GM23338 (cell line): ENCODE results near the gene STYK1. TPM values are rescaled to one million over a fixed set of nuclear protein-coding genes. Genes with fewer than 3 reads are reported as not detected.
A peak's percentile ranks its signal among the peaks of the same experiment; 100 is the strongest.

Experiments used
- ATAC-seq: fragments of 200-7000 bp; cut with Tn5 transposase; 3 replicates; pipeline ENCODE4 v1.9.1; 2020
- DNase-seq: peaks from one replicate; pipeline ENCODE4 v3.0.0-alpha.2; 2015; ENCODE audit warnings: low spot score
- H2AFZ ChIP-seq: fragments of 200-600 bp; sonication (generic); 2 replicates; pipeline ENCODE4 v1.8.0; 2016; ENCODE audit warnings: antibody characterized with exemption, mild to moderate bottlenecking, moderate library complexity
- H3F3A ChIP-seq: fragments of 200-600 bp; sonication (generic); replicated peaks from 2 replicates; pipeline ENCODE4 v1.8.0; 2017; ENCODE audit warnings: antibody characterized with exemption, mixed run types, low read depth
- H3K27ac ChIP-seq: fragments of 200-600 bp; sonication (generic); 2 replicates; pipeline ENCODE4 v1.6.1; 2016; ENCODE audit warnings: low read depth
- H3K27me3 ChIP-seq: fragments of 200-600 bp; sonication (generic); 2 replicates; pipeline ENCODE4 v1.8.0; 2016; ENCODE audit warnings: mild to moderate bottlenecking, mixed run types, moderate library complexity; ENCODE audit not compliant: insufficient read depth
- H3K36me3 ChIP-seq: fragments of 200-600 bp; sonication (generic); 2 replicates; pipeline ENCODE4 v1.8.0; 2016; ENCODE audit warnings: mild to moderate bottlenecking; ENCODE audit not compliant: insufficient read depth
- H3K4me1 ChIP-seq: fragments of 200-600 bp; sonication (generic); 2 replicates; pipeline ENCODE4 v1.8.0; 2016; ENCODE audit warnings: mild to moderate bottlenecking, moderate library complexity; ENCODE audit not compliant: insufficient read depth
- H3K4me2 ChIP-seq: fragments of 200-600 bp; sonication (generic); 2 replicates; pipeline ENCODE4 v1.7.1; 2017; ENCODE audit warnings: mixed run types
- H3K4me3 ChIP-seq: fragments of 200-600 bp; sonication (generic); 2 replicates; pipeline ENCODE4 v1.6.1; 2016; ENCODE audit warnings: mixed run types
- H3K79me2 ChIP-seq: fragments of 200-600 bp; sonication (generic); replicated peaks from 2 replicates; pipeline ENCODE4 v1.8.0; 2017; ENCODE audit warnings: mild to moderate bottlenecking; ENCODE audit not compliant: insufficient read depth
- H3K9me2 ChIP-seq: fragments of 200-600 bp; sonication (generic); 2 replicates; pipeline ENCODE4 v1.8.0; 2017; ENCODE audit not compliant: insufficient read depth
- H4K20me1 ChIP-seq: fragments of 200-600 bp; sonication (generic); replicated peaks from 2 replicates; pipeline ENCODE4 v1.8.0; 2017; ENCODE audit warnings: mild to moderate bottlenecking; ENCODE audit not compliant: insufficient read depth
- H3K27ac Mint-ChIP-seq: 2 replicates; pipeline ENCODE4 v1.8.0; 2020; ENCODE audit warnings: inconsistent platforms, mild to moderate bottlenecking, moderate library complexity, mixed read lengths
- H3K27me3 Mint-ChIP-seq: 3 replicates; pipeline ENCODE4 v1.8.0; 2022; ENCODE audit warnings: low read depth, mild to moderate bottlenecking, moderate library complexity, mixed read lengths, inconsistent platforms; ENCODE audit not compliant: insufficient read depth, poor library complexity
- H3K36me3 Mint-ChIP-seq: 3 replicates; pipeline ENCODE4 v1.8.0; 2021; ENCODE audit warnings: low read depth, mild to moderate bottlenecking, inconsistent platforms, moderate library complexity, mixed read lengths
- H3K4me1 Mint-ChIP-seq: 3 replicates; pipeline ENCODE4 v1.8.0; 2020; ENCODE audit warnings: mild to moderate bottlenecking, inconsistent platforms, mixed read lengths
- H3K4me3 Mint-ChIP-seq: 3 replicates; pipeline ENCODE4 v1.8.0; 2021; ENCODE audit warnings: moderate library complexity, mild to moderate bottlenecking, inconsistent platforms, mixed read lengths
- H3K9me3 Mint-ChIP-seq: 3 replicates; pipeline ENCODE4 v1.8.0; 2020; ENCODE audit warnings: moderate library complexity, mild to moderate bottlenecking, inconsistent platforms, mixed read lengths
- EZH2 ChIP-seq: fragments of 200-600 bp; sonication (generic); IDR thresholded peaks from one replicate; pipeline ENCODE4 v1.8.0; 2017; ENCODE audit warnings: antibody characterized with exemption, mild to moderate bottlenecking, low read depth; ENCODE audit not compliant: unreplicated experiment
- JUNB ChIP-seq: IDR thresholded peaks from one replicate; pipeline ENCODE4 v1.6.1; 2016; ENCODE audit warnings: antibody characterized with exemption; ENCODE audit not compliant: unreplicated experiment
- ZNF114 ChIP-seq: fragments of 250-450 bp; sonication (Bioruptor Pico); IDR thresholded peaks from 2 replicates; pipeline ENCODE4 v1.5.0; 2020; ENCODE audit warnings: mild to moderate bottlenecking, moderate library complexity
- ZNF331 ChIP-seq: fragments of 250-450 bp; sonication (Bioruptor Pico); IDR thresholded peaks from 2 replicates; pipeline ENCODE4 v1.5.0; 2020; ENCODE audit warnings: low read depth, mild to moderate bottlenecking, moderate library complexity
- polyA plus RNA-seq: library from polyadenylated mRNA; unstranded; fragments of >200 nt; fragmentation: Nextera tagmentation; extraction: Ambion mirVana; gene quantifications from 2 replicates; pipeline ENCODE4 v1.2.1, GENCODE V29; 2016
- total RNA-seq: library from RNA; depleted of rRNA; stranded (reverse); fragments of >200 nt; shearing (Covaris generic); gene quantifications from 2 replicates; pipeline ENCODE4 v1.2.3, GENCODE V29; 2014
- TF ChIP-seq, protein P1 (sequence below): fragments of 250-450 bp; sonication (Bioruptor Pico); IDR thresholded peaks from 2 replicates; pipeline ENCODE4 v1.5.0; 2020; ENCODE audit warnings: mild to moderate bottlenecking, moderate library complexity
- TF ChIP-seq, protein P2 (sequence below): IDR thresholded peaks from 2 replicates; pipeline ENCODE4 v1.6.1; 2016; ENCODE audit warnings: antibody characterized with exemption
- TF ChIP-seq, protein P3 (sequence below), 2 experiments: fragments of 200-600 bp in 1 of 2; sonication (generic) in 1 of 2; conservative IDR thresholded peaks; 2 replicates each; pipeline versions ENCODE4 v1.5.1 to v1.6.1; 2016 to 2017; ENCODE audit warnings: antibody characterized with exemption in 2 of 2, low read depth in 2 of 2, mild to moderate bottlenecking in 2 of 2, moderate library complexity in 1 of 2

The STYK1 gene
- total and polyA plus RNA-seq, 2 experiments from 2014 or later, result 1.2 to 1.8 TPM

DNA sequence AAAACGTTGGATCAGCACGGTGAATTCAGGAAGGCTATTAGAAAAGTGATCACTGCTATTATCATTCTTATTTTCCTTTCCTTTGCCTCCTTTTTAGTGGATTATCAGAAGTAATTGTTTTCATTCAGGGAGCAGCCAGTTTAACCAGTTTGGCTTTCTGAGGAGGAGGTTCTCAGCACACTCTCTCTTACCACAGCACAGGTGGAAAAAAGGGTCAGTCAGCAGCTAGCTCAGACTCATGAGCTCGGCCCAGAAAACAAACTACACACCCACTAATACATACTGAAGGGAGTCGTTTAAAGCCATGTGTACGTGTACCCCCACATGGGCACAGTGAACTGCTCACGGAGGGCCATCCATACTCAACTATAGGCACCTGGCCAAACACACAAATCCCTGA, 37.2 kb downstream of the STYK1 start:
- H3K9me2 ChIP-seq, result no peaks in the 10 kb centered on the region

More for the DNA sequence above, 37.2 kb downstream of the STYK1 start:
- peak overlapping the region; percentile 63; the same call in 1 of the 2 replicates for H3K27ac Mint-ChIP-seq
- Histone ChIP-seq H3K36me3 (no peaks in the 10 kb centered on the region), H3K4me1 (peaks cover 9% of the 10 kb centered on the region), H3K27me3 (no peaks in the 10 kb centered on the region), H4K20me1 (no peaks in the 10 kb centered on the region), H3F3A (no peaks in the 10 kb centered on the region), H3K79me2 (no peaks in the 10 kb centered on the region), H3K27ac (no peak overlapping the region), H3K4me2 (peak overlapping the region; percentile 39; the same call in 1 of the 2 replicates), H2AFZ (peak overlapping the region; percentile 34), H3K4me3 (no peak overlapping the region)
- H3K4me1 Mint-ChIP-seq, result peaks cover 10% of the 10 kb centered on the region; the same call in 2 of the 3 replicates
- no peaks in the 10 kb centered on the region for H3K9me3 Mint-ChIP-seq
- TF ChIP-seq, protein P1, sequence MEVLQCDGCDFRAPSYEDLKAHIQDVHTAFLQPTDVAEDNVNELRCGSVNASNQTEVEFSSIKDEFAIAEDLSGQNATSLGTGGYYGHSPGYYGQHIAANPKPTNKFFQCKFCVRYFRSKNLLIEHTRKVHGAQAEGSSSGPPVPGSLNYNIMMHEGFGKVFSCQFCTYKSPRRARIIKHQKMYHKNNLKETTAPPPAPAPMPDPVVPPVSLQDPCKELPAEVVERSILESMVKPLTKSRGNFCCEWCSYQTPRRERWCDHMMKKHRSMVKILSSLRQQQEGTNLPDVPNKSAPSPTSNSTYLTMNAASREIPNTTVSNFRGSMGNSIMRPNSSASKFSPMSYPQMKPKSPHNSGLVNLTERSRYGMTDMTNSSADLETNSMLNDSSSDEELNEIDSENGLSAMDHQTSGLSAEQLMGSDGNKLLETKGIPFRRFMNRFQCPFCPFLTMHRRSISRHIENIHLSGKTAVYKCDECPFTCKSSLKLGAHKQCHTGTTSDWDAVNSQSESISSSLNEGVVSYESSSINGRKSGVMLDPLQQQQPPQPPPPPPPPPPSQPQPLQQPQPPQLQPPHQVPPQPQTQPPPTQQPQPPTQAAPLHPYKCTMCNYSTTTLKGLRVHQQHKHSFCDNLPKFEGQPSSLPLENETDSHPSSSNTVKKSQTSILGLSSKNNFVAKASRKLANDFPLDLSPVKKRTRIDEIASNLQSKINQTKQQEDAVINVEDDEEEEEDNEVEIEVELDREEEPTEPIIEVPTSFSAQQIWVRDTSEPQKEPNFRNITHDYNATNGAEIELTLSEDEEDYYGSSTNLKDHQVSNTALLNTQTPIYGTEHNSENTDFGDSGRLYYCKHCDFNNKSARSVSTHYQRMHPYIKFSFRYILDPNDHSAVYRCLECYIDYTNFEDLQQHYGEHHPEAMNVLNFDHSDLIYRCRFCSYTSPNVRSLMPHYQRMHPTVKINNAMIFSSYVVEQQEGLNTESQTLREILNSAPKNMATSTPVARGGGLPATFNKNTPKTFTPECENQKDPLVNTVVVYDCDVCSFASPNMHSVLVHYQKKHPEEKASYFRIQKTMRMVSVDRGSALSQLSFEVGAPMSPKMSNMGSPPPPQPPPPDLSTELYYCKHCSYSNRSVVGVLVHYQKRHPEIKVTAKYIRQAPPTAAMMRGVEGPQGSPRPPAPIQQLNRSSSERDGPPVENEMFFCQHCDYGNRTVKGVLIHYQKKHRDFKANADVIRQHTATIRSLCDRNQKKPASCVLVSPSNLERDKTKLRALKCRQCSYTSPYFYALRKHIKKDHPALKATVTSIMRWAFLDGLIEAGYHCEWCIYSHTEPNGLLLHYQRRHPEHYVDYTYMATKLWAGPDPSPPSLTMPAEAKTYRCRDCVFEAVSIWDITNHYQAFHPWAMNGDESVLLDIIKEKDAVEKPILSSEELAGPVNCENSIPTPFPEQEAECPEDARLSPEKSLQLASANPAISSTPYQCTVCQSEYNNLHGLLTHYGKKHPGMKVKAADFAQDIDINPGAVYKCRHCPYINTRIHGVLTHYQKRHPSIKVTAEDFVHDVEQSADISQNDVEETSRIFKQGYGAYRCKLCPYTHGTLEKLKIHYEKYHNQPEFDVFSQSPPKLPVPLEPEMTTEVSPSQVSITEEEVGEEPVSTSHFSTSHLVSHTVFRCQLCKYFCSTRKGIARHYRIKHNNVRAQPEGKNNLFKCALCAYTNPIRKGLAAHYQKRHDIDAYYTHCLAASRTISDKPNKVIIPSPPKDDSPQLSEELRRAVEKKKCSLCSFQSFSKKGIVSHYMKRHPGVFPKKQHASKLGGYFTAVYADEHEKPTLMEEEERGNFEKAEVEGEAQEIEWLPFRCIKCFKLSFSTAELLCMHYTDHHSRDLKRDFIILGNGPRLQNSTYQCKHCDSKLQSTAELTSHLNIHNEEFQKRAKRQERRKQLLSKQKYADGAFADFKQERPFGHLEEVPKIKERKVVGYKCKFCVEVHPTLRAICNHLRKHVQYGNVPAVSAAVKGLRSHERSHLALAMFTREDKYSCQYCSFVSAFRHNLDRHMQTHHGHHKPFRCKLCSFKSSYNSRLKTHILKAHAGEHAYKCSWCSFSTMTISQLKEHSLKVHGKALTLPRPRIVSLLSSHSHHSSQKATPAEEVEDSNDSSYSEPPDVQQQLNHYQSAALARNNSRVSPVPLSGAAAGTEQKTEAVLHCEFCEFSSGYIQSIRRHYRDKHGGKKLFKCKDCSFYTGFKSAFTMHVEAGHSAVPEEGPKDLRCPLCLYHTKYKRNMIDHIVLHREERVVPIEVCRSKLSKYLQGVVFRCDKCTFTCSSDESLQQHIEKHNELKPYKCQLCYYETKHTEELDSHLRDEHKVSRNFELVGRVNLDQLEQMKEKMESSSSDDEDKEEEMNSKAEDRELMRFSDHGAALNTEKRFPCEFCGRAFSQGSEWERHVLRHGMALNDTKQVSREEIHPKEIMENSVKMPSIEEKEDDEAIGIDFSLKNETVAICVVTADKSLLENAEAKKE (CRISPR knock-in tag), result no peak
- TF ChIP-seq, protein P2, sequence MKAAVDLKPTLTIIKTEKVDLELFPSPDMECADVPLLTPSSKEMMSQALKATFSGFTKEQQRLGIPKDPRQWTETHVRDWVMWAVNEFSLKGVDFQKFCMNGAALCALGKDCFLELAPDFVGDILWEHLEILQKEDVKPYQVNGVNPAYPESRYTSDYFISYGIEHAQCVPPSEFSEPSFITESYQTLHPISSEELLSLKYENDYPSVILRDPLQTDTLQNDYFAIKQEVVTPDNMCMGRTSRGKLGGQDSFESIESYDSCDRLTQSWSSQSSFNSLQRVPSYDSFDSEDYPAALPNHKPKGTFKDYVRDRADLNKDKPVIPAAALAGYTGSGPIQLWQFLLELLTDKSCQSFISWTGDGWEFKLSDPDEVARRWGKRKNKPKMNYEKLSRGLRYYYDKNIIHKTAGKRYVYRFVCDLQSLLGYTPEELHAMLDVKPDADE, result no peak
- no peak for TF ChIP-seq JUNB
- no peak for TF ChIP-seq EZH2
- TF ChIP-seq ZNF331 (CRISPR knock-in tag), result no peak
- TF ChIP-seq, protein P3, sequence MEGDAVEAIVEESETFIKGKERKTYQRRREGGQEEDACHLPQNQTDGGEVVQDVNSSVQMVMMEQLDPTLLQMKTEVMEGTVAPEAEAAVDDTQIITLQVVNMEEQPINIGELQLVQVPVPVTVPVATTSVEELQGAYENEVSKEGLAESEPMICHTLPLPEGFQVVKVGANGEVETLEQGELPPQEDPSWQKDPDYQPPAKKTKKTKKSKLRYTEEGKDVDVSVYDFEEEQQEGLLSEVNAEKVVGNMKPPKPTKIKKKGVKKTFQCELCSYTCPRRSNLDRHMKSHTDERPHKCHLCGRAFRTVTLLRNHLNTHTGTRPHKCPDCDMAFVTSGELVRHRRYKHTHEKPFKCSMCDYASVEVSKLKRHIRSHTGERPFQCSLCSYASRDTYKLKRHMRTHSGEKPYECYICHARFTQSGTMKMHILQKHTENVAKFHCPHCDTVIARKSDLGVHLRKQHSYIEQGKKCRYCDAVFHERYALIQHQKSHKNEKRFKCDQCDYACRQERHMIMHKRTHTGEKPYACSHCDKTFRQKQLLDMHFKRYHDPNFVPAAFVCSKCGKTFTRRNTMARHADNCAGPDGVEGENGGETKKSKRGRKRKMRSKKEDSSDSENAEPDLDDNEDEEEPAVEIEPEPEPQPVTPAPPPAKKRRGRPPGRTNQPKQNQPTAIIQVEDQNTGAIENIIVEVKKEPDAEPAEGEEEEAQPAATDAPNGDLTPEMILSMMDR (conservative IDR thresholded peaks at IDR 0.05; ENCODE audit: low read depth in 2 of 2), result no peak
- no peak for TF ChIP-seq ZNF114 (CRISPR knock-in tag)
- ATAC-seq (peak; percentile 63), DNase-seq (peak; percentile 11)
- H3K27me3 Mint-ChIP-seq, result no peaks in the 10 kb centered on the region
- H3K36me3 Mint-ChIP-seq, result no peaks in the 10 kb centered on the region
- H3K4me3 Mint-ChIP-seq, result no peak overlapping the region
